HG02943 (cell line): ENCODE data around the gene THUMPD3.

Source experiments
- ATAC-seq: cut with Tn5 transposase; IDR thresholded peaks from one replicate; pipeline ENCODE4 v1.9.1; 2021; ENCODE audit warnings: mild to moderate bottlenecking, low read depth, moderate library complexity; ENCODE audit not compliant: unreplicated experiment

The THUMPD3 gene

GRCh38 chr3:9396632-9397331, 33.9 kb downstream of the THUMPD3 start:
- peak; percentile 73 for ATAC-seq

- peak; percentile 51 for ATAC-seq
Measured at GRCh38 chr3:9397332-9397905, 34.6 kb downstream of the THUMPD3 start, which contains the start of gene SETD5. Gene SETD5 (plus strand): TSS chr3:9397615. CDS start chr3:9428939, 31,324 bp downstream.

DNA sequence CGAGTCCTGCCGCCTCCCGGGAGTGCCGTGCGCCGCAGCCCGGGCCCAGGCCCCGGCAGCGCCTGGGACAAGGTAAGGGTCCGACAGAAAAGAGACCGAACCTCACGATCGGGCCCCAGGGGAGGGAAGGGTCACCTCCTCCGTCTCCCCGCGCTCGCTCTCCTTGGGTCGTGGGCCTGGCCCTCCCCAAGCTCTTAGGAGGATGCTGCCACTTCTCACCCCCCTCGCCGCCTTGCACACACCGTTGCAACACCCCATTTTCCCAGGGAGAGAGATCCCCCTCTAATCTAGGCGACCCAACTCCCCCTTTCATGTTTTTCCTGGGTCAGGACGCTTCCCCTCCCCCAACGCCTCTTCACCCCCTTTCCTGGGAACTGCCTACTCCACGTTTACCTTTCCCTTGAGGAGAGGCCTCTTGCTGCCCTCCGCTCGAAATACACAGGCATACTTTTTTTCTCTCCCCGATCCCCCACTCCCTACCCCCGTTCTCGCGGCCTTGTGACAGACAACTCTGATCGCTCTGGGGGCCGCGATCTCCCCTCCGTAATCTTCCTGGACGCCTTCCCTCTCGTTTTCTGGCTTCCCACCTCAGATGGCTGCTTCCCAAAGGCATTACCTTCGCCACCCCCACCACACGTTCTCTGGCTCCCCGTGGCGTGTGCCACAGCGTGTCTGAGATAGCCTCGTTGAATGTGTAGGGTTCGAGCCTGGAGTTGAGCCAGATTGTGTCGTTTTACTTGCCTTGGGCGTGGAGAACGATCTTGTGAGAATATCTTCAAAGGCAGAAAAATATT, 35.2 kb downstream of the THUMPD3 start:
- no peak for ATAC-seq

DNA sequence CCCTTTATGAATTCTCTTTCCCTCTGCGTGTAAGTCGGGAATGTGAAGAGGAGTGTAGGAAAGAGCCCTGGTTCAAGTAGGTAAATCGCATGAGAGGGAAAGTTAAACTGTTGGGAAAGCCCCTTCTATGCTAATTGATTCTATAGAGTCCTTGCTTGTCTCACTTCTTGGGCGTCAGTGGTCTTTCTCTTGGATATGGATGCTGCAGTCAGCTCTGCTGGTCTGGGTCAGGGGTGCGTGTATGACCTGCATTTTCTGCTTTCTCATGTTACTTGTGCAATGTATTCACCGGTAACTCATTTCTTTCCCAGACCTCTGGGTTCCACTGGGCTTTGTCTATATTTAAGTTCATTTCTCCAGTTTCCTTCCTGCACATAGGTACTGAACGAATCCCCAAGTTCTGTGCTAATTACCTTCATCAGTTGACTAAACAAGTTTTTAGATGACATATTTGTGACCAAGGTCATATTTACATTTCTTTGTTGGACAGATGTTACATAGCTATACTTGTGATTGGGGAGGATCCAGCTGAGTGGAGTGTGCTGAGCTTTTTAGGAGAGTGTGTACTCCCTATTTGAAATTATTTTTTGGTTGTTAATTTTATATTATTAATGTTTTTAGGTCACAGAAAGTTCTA, 36.0 kb downstream of the THUMPD3 start:
- no peak for ATAC-seq

GRCh38 chr3:9399337-9399703, 36.5 kb downstream of the THUMPD3 start:
- ATAC-seq, result no peak

GRCh38 chr3:9399746-9400145, 36.9 kb downstream of the THUMPD3 start:
- ATAC-seq, result no peak

GRCh38 chr3:9400616-9401015, 37.8 kb downstream of the THUMPD3 start:
- no peak for ATAC-seq

DNA sequence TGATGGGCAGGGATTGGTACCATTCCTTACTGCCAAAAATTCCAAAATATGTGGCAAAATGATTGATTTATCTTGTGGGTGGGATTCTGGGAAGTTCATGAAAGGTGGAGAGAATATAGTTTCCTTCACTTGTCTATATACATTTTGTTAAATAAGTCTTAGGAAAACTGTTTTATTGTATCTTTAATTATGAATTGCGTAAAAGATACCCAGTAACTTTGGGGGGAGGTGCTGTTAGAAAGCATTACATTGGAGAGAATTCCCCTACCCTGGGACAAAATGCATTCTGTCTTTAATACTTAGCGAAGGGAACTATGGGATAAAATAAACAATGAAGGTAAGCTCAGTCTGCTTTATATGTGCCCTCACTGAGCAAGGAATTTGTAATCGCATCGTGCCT, 39.1 kb downstream of the THUMPD3 start:
- no peak for ATAC-seq

GRCh38 chr3:9402410-9403228, 39.8 kb downstream of the THUMPD3 start:
- no peak for ATAC-seq

DNA sequence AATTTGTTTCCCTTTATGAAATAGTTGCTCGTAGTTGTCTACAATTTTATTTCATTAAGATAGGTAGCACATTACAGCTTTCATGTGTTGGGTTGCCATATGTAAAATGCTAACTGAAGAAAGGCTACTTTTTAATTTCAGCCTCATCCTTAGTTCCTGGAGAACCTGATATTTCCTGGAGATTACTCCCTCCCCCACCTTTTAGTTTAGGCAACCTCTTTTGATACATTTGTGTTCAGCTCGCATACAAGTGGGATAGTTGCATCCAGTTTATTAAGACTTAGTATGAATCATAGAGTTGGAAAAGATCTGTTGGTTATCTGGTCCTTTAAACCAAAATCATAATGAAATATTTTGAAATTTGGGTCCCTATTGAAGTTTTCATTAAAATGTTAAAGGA, 40.6 kb downstream of the THUMPD3 start:
- no peak for ATAC-seq

DNA sequence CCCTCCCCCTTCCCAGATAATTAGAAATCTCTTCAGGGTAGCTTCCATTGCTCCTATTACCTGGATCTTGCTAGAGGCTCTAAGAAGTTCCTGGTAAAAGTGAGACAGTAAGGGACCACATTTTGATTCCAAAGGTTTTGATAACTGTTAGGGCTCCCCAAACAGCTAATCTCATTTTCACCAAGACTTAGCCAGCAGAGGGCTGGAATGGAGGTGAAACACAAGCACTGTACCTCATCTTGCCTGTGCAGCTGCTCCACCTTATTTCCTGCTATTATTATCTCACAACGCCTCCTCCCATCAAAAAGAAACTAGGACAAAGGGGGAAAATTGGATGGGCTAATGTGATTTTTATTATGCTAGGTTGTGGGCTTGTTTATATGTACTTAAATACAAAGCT, 41.8 kb downstream of the THUMPD3 start:
- no peak for ATAC-seq

DNA sequence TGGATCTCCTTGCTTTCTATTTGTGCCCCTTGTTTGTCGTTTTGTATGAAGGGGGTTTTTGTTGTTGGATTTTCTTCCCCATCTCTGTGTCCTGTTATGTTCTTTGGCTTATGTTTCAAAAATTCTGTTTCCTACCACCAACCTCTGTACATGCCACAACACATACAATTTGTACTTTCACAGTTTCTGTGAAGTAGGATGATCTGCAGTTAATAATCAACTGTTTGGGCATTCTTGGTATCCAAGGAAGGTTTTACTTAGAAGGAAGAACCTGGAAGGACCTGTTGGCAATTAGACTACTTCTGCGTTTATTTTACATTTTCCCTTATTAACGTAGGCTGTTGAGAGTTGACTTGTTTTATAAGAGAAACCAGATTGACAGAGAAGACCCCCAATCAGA, 42.9 kb downstream of the THUMPD3 start:
- no peak for ATAC-seq

- no peak for ATAC-seq
Measured at GRCh38 chr3:9406856-9407626, 44.2 kb downstream of the THUMPD3 start.

DNA sequence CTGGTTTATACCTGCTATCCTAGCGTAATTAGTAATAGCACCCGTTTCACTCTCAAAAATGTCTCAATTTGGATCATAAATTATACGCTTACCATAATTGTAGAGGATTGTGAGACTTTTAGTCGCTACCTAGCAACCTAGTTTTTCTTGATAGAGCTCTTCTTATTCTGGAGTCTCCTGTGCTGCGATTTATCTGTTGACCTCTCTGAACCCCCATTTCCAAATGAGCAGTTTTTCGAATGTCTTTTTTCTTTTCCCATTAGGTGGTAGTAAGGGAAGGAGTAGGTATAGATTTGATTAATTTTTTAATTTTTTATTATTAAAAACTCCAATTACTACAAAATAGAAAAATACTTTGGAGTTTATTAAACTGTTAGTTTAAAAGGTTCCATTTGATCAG, 45.2 kb downstream of the THUMPD3 start:
- ATAC-seq, result no peak

- ATAC-seq, result no peak
Measured at GRCh38 chr3:9408546-9408945, 45.7 kb downstream of the THUMPD3 start.

- no peak for ATAC-seq
Measured at GRCh38 chr3:9409981-9410854, 47.4 kb downstream of the THUMPD3 start.

GRCh38 chr3:9411302-9411701, 48.4 kb downstream of the THUMPD3 start:
- ATAC-seq, result no peak

- ATAC-seq, result no peak
Measured at GRCh38 chr3:9412293-9412692, 49.4 kb downstream of the THUMPD3 start.

DNA sequence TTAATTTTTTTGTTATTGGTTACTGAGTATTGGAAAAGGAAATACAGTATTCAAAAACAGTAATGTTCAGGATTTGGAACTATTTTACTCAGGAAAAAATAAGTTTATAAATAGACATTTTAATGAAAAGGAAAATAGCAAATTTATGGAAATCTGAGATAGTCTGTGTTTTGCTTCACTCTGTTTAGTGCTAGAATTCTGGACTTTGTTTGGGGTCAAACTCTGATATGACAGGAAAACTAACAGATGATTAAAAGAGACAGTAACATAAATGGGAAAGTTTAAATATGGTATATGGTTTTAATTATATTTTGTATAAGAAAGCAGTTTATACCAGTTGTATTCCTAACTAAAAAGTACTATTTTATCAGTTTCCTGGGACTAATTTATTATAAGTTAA, 52.0 kb downstream of the THUMPD3 start:
- no peak for ATAC-seq
